ENCODE data around the gene ZNHIT6. TPM values are rescaled to one million over a fixed set of nuclear protein-coding genes. Genes with fewer than 3 reads are reported as not detected.
A peak's percentile ranks its signal among the peaks of the same experiment; 100 is the strongest.
"Not testable (repeated sequence)": the region's sequence is repeated elsewhere in the genome, so short reads cannot be mapped to it uniquely, and the experiment has no call there.

Gene ZNHIT6, protein sequence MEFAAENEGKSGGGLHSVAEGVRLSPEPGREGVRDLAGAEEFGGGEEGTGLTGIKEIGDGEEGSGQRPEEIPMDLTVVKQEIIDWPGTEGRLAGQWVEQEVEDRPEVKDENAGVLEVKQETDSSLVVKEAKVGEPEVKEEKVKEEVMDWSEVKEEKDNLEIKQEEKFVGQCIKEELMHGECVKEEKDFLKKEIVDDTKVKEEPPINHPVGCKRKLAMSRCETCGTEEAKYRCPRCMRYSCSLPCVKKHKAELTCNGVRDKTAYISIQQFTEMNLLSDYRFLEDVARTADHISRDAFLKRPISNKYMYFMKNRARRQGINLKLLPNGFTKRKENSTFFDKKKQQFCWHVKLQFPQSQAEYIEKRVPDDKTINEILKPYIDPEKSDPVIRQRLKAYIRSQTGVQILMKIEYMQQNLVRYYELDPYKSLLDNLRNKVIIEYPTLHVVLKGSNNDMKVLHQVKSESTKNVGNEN
- total RNA-seq: 10 to 100 TPM; 45.1 to 52.6 (median 47.8) TPM

DNA sequence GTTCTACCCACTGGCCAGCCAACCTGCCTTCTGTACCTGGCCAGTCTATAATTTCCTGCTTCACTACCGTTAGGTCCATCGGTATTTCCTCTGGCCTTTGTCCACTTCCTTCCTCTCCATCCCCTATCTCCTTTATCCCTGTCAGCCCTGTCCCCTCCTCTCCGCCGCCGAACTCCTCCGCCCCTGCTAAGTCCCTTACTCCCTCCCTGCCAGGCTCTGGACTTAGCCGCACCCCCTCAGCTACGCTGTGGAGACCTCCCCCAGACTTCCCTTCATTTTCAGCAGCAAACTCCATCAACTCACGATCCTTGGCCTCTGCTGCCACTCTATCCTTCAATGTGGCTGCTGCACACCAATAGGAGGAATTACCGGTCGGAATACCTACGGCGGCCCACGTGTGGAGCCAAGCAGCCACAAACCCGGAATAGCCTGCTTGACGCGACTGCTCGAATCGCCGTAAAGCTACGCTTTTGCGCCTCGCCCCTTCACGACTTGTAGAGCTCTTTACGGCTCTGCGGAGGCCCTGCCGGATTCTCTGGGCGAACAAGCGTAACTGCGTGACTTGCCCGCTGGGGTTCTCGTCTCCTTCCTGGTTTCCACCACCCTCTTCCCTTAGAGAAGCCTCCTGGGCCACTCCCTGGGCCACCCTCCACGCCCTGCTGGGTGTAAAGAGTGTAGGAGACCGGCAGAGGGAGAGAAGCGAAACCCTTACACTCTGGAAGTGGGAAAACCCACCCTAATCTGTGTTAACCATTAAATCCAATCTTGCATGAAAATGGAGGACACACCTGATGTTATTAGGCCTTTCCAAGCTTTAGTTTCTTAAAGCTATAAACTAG lies at the start of gene ZNHIT6:
Gene ZNHIT6 (minus strand): TSS at position 444 of the 839 bp plus-strand sequence. CDS start 149 bp downstream, at position 295.
- H3K9me3 Mint-ChIP-seq: no peaks in the 10 kb centered on the region

DNA sequence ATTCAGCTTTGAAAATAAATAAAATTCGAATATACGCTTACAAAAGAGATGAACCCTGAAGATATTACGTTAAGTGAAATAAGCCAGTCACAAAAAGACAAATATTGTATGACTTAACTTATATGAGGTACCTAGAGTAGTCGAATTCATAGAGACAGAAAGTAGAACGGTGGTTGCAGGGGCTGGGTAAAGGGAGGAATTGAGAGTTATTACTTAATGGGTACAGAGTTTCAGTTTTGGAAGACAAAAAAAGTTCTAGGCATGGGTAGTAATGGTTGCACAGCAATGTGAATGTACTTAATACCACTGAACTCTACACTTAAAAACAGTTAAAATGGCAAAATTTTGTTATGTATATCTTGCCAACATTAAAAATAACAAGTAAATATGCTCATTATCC lies 48.6 kb upstream of the ZNHIT6 start:
- Mint-ChIP-seq H3K36me3 (ENCODE audit: insufficient read depth) (no peaks in the 10 kb centered on the region), H3K9me3 (peaks cover 5% of the 10 kb centered on the region), H3K27me3 (ENCODE audit: low read depth) (no peaks in the 10 kb centered on the region), H3K4me1 (ENCODE audit: low read depth) (no peaks in the 10 kb centered on the region), H3K4me3 (no peak overlapping the region)
- ATAC-seq (no peak), DNase-seq (no peak)

More for the DNA sequence above, at the start of gene ZNHIT6:
- Mint-ChIP-seq H3K36me3 (ENCODE audit: insufficient read depth) (peaks cover 17% of the 10 kb centered on the region), H3K4me3 (no peak within 1 kb of the TSS), H3K27me3 (ENCODE audit: low read depth) (no peaks in the 10 kb centered on the region), H3K4me1 (ENCODE audit: low read depth) (peaks cover 26% of the 10 kb centered on the region)
- peak; percentile 79 for DNase-seq
- ATAC-seq: peak; percentile 92 to 93

DNA sequence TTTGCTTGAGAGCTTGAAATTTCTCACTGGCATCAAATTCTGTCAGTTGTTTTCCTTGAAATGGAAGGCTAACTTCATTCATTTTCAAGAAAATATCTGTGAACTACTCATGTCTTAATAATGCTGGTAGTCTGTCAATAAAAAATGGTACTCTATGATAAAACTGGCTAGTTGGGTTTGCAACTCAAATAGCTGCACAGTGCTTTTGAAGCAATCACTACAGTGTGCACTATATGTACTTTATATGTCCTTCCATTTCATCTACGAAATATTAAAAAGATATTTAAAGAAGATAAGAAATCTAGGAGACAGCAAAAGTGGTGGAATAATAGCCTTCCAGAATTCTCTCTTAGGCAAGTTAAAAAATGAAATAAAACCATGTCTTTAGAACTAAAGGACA lies 39.9 kb upstream of the ZNHIT6 start:
- H3K9me3 Mint-ChIP-seq: no peaks in the 10 kb centered on the region
- no peak overlapping the region for H3K4me3 Mint-ChIP-seq
- DNase-seq: no peak
- ATAC-seq: no peak
- no peaks in the 10 kb centered on the region for H3K4me1 Mint-ChIP-seq (ENCODE audit: low read depth)
- no peaks in the 10 kb centered on the region for H3K36me3 Mint-ChIP-seq (ENCODE audit: insufficient read depth)
- peaks cover 5% of the 10 kb centered on the region for H3K27me3 Mint-ChIP-seq (ENCODE audit: low read depth)

DNA sequence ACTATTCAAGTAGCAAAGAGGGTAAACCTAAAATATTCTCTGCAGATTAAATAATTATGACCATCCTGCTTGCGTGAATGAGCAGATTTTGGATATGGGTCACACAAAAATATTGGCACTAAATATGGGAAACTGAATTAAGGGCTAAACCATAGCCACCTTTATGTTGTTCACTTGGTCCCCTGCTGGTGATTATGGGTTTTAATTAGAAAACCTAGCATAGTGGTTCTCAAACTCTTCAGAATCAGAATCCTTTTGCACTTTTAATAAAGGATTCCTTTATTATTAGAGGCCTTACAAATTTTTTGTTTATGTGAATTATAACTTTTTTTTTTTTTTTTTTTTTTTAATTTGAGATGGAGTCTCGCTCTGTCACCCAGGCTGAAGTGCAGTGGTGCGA lies 38.5 kb upstream of the ZNHIT6 start:
- H3K9me3 Mint-ChIP-seq: no peaks in the 10 kb centered on the region
- DNase-seq (no peak), ATAC-seq (no peak)
- H3K4me1 Mint-ChIP-seq (ENCODE audit: low read depth): no peaks in the 10 kb centered on the region
- no peaks in the 10 kb centered on the region for H3K36me3 Mint-ChIP-seq (ENCODE audit: insufficient read depth)
- peaks cover 15% of the 10 kb centered on the region for H3K27me3 Mint-ChIP-seq (ENCODE audit: low read depth)
- H3K4me3 Mint-ChIP-seq: no peak overlapping the region

DNA sequence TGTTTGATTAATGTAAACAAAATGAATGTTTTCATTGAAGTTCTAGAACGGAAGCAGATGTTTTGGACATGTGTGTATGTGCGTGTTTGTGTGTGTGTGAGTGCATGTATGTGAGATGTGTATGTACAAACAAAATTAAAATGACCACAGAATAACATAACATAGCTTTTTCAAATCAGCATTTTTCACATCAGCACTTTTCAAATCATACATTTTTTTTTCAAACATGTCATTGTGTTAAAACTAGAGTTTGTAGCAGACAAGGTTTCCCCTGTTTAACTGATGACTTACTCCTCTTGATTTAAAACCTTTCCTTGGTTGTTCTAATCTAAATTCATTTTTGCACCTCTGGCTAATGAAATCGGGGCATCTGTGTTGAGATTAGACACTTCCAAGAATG lies 35.6 kb upstream of the ZNHIT6 start:
- no peaks in the 10 kb centered on the region for H3K4me1 Mint-ChIP-seq (ENCODE audit: low read depth)
- DNase-seq (no peak), ATAC-seq (no peak)
- H3K36me3 Mint-ChIP-seq (ENCODE audit: insufficient read depth): no peaks in the 10 kb centered on the region
- H3K4me3 Mint-ChIP-seq: no peak overlapping the region
- H3K9me3 Mint-ChIP-seq: no peaks in the 10 kb centered on the region
- peaks cover 19% of the 10 kb centered on the region for H3K27me3 Mint-ChIP-seq (ENCODE audit: low read depth)

DNA sequence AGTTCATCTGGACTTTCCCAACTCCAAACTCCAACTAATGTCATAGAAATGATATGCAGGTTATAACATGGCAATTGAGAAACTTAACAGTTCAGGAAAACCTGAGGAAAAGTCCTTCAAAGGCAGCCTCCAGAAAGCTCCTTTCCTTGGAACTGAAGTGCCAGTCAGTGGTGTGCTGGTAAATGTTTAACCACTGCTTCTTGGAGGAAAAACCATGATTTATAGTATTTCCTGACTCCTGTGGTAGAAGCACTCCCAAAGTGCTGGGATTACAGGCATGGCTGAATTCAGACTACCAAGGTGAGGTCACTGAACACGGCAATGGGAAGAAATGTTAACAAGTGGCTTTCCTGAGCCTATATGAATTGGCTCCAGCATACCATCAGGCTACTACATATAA lies 26.7 kb upstream of the ZNHIT6 start:
- Mint-ChIP-seq H3K4me3 (no peak overlapping the region), H3K4me1 (ENCODE audit: low read depth) (no peaks in the 10 kb centered on the region), H3K36me3 (ENCODE audit: insufficient read depth) (no peaks in the 10 kb centered on the region), H3K9me3 (no peaks in the 10 kb centered on the region), H3K27me3 (ENCODE audit: low read depth) (no peaks in the 10 kb centered on the region)
- ATAC-seq: no peak
- no peak for DNase-seq

DNA sequence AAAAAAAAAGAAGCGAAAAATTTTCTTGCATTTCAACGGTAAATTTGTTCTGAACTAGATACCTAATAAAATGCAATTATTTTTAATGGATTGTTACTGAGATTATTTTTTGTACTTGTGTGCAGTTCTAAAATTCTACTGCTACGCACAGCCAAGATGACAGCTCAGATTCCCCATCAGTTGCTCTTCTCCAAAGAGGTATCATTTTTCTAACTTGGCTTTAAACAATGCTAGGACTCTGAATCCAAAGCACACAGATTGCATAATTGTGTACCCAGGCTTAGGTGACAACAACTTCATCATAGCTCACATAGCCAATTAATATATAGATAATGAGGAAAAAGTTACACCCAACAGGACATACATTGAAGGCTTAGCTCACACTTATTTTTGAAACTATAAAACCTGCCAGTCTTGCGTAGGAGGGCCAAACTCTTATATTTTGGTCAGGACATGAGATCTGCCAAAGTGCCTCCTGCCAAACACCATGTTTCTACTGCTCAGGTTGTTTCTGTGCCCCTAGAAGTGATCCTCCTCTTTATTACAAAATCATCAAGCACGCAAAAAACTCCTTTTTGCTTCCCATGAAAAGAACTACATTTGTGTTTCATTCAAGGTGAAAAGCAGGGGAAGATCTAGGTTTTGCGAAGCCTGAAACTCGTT lies 10.6 kb upstream of the ZNHIT6 start:
- Mint-ChIP-seq H3K27me3 (ENCODE audit: low read depth) (peaks cover 7% of the 10 kb centered on the region), H3K4me3 (no peak overlapping the region), H3K4me1 (ENCODE audit: low read depth) (no peaks in the 10 kb centered on the region), H3K9me3 (peaks cover 15% of the 10 kb centered on the region), H3K36me3 (ENCODE audit: insufficient read depth) (peaks cover 4% of the 10 kb centered on the region)
- no peak for ATAC-seq
- no peak for DNase-seq

DNA sequence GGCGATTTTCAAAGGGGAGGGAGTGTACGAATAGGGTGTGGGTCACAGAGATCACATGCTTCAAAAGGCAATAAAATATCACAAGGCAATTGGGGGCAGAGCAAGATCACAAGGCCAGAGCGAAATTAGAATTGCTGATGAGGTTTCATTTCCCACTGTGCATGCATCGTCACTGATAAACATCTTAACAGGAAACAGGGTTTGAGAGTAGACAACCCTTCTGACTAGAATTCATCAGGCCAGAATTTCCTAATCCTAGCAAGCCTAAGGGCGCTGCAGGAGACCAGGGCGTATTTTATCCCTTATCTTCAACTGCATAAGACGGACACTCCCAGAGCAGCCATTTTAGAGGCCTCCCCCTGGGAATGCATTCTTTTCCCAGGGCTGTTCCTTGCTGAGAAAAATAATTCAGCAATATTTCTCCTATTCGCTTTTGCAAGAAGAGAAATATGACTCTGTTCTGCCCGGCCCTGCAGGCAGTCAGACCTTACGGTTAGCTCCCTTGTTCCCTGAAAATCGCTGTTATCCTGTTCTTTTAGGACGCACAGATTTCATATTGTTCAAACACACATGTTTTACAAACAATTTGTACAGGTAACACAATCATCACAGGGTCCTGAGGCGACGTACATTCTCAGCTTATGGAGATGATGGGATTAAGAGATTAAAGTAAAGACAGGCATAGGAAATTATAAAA lies 6.3 kb upstream of the ZNHIT6 start:
- H3K27me3 Mint-ChIP-seq (ENCODE audit: low read depth); H3K9me3 Mint-ChIP-seq; H3K4me3 Mint-ChIP-seq; H3K36me3 Mint-ChIP-seq (ENCODE audit: insufficient read depth); DNase-seq; ATAC-seq; H3K4me1 Mint-ChIP-seq (ENCODE audit: low read depth): not testable (repeated sequence)

DNA sequence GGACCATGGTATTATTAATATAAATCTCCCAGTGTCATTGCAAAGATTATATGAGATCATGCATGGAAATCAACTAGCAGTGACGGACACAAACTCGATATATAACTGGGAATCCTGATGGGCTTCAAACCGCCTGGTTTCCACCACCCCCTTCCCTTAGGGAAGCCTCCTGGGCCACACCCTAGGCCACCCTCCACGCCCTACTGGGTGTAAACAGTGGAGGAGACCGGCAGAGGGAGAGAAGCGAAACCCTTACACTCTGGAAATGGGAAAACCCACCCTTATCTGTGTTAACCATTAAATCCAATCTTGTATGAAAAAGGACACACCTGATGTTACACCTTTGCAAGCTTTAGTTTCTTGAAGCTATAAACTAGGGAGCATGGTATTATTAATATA lies 595 bp upstream of the ZNHIT6 start:
- Mint-ChIP-seq H3K36me3 (ENCODE audit: insufficient read depth) (peaks cover 14% of the 10 kb centered on the region), H3K9me3 (no peaks in the 10 kb centered on the region), H3K4me3 (no peak overlapping the region), H3K27me3 (ENCODE audit: low read depth) (peaks cover under 1% of the 10 kb centered on the region), H3K4me1 (ENCODE audit: low read depth) (peaks cover 21% of the 10 kb centered on the region)
- DNase-seq: no peak
- ATAC-seq: no peak

DNA sequence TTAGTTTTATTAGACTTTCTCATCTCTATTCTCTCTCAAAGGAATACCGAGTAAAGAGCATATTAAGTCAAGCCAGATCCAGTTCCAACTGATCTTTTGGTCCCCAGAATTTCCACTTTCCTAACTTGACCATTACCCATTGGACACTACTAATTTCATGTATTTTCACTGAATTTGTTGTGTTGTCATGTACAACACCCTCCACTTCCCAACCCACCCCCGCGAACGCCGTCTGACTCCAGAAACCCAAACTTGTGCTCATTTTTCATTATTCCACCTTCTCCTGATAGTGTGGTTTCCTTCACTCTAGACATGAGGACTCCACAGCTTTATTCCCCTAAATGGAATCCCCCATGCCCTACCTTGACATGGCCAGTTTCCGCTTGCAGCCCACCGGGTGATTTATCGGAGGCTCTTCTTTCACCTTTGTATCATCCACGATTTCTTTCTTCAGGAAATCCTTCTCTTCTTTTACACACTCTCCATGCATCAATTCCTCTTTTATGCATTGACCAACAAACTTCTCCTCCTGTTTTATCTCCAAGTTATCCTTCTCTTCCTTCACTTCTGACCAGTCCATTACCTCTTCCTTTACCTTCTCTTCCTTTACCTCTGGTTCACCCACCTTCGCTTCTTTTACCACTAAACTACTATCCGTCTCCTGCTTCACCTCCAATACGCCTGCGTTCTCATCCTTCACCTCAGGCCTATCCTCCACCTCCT lies 805 bp downstream of the ZNHIT6 start:
- no peaks in the 10 kb centered on the region for H3K27me3 Mint-ChIP-seq (ENCODE audit: low read depth)
- H3K9me3 Mint-ChIP-seq: no peaks in the 10 kb centered on the region
- DNase-seq: no peak
- peaks cover 21% of the 10 kb centered on the region for H3K36me3 Mint-ChIP-seq (ENCODE audit: insufficient read depth)
- ATAC-seq: peak; percentile 20 to 27
- H3K4me3 Mint-ChIP-seq: no peak overlapping the region
- H3K4me1 Mint-ChIP-seq (ENCODE audit: low read depth): peaks cover 31% of the 10 kb centered on the region

DNA sequence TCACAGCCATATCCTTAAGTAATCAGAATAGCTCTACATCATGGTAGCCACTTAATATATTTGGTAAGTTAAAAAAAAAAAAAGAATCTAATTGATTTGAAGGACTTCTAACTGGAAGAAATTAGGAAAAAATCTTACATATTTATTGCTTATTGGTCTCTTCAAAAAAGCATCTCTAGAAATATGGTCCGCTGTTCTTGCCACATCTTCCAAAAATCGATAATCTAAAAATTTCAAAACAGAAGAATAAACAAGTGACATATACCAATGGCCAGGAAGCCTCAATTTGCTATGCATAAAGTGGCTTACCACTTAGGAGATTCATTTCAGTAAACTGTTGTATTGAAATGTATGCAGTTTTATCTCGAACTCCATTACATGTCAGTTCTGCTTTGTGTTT lies 2.3 kb downstream of the ZNHIT6 start:
- Mint-ChIP-seq H3K4me1 (ENCODE audit: low read depth) (peaks cover 33% of the 10 kb centered on the region), H3K4me3 (peak overlapping the region; percentile 64), H3K9me3 (no peaks in the 10 kb centered on the region), H3K27me3 (ENCODE audit: low read depth) (no peaks in the 10 kb centered on the region), H3K36me3 (ENCODE audit: insufficient read depth) (peaks cover 32% of the 10 kb centered on the region)
- DNase-seq (no peak), ATAC-seq (no peak)

DNA sequence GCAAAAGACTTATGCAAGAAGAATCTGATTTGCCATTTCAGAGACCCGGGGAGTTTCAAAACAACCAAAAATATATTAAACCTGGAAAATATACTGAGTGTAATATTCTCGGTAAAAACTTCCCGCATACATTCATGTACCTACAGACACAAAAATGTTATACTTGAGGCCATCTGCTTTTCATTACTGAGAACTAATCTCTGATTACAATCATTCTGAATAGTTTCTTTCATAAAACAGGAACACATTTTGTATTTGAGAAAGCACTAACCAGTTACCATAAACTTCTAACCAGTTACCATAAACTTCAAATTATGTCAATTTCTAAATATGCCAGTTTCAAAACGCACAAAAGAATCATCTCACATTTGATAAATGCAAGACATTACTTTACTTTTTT lies 7.8 kb downstream of the ZNHIT6 start:
- H3K36me3 Mint-ChIP-seq (ENCODE audit: insufficient read depth): peaks cover 51% of the 10 kb centered on the region
- no peak for ATAC-seq

DNA sequence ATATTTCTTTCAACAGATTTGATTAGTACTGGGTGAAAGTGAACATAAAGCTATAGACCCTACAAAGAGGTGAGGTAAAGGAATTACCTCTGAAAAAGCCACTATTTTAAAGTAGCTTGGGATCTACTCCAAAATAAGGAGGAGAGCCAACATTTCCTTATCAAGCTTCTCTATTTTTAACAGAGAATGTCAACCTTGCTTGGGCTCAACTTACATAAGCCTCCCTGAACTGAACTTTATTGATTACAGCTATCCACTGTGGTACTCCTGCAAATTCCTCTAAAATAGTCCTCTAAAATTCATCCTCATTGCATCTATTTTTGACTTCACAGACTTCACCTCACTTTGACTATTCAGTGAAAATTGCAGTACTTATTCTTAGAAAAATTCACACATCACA lies 10.3 kb downstream of the ZNHIT6 start:
- Mint-ChIP-seq H3K27me3 (ENCODE audit: low read depth) (no peaks in the 10 kb centered on the region), H3K36me3 (ENCODE audit: insufficient read depth) (peaks cover 49% of the 10 kb centered on the region), H3K4me1 (ENCODE audit: low read depth) (peaks cover 22% of the 10 kb centered on the region), H3K4me3 (no peak overlapping the region), H3K9me3 (no peaks in the 10 kb centered on the region)
- ATAC-seq (no peak), DNase-seq (no peak)

More for the DNA sequence above, 7.8 kb downstream of the ZNHIT6 start:
- H3K27me3 Mint-ChIP-seq (ENCODE audit: low read depth): no peaks in the 10 kb centered on the region
- H3K4me3 Mint-ChIP-seq: no peak overlapping the region
- H3K9me3 Mint-ChIP-seq: no peaks in the 10 kb centered on the region
- no peak for DNase-seq
- peaks cover 32% of the 10 kb centered on the region for H3K4me1 Mint-ChIP-seq (ENCODE audit: low read depth)
